IPS DF 4.7 (cell line): Measurements from ENCODE around the gene YOD1.
A peak's percentile ranks its signal among the peaks of the same experiment; 100 is the strongest.
"Not testable (repeated sequence)": the region's sequence is repeated elsewhere in the genome, so short reads cannot be mapped to it uniquely, and the experiment has no call there.

Experiments used
- DNase-seq: peaks from one replicate; pipeline ENCODE4 v3.0.0-alpha.2; 2013; ENCODE audit warnings: low spot score; ENCODE audit errors: extremely low read depth

YOD1 gene

GRCh38 chr1:207049974-207050391 is 1.0 kb downstream of the YOD1 start:
- no peak for DNase-seq

GRCh38 chr1:207049514-207049913 is 1.5 kb downstream of the YOD1 start:
- no peak for DNase-seq

GRCh38 chr1:207049054-207049453 is 2.0 kb downstream of the YOD1 start:
- DNase-seq: no peak

GRCh38 chr1:207048041-207048440 is 3.0 kb downstream of the YOD1 start:
- no peak for DNase-seq

DNA sequence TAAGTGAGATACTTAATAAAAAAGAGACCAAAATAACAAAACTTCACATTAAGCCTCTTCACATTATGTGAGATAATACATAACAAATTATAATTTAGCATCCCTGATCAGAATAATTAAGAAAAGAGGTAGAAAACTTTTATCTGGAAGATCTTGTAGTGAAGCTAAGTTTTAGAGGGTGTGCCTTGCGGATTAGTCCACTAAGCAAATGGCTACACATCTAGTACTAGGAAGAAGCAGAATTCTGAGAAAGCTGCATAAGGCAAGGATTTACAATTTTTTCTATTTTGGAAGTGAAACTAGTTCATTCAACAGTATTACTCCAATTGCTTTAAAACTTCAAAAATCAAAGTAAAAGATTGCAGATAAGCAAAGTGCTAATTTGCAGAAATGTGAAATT is 3.5 kb downstream of the YOD1 start:
- DNase-seq: no peak

DNA sequence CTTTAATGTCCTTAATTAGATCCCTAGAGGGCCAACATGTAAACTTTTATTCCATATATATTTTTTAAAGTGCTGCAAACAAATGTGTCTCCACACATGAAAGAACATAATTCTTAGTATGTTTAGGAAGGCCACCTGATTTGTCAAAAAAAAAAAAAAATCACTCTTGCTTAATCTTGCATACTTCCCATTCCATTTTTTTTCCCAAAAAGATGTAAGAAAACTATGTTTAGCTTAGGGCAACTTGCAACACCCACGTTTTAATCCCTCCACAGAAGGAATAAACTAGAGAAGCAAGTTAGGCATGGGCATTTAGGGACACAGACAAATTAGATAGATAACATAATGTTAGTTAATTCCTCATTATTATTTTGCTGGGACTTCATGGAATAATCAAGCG is 5.6 kb downstream of the YOD1 start:
- DNase-seq: no peak

DNA sequence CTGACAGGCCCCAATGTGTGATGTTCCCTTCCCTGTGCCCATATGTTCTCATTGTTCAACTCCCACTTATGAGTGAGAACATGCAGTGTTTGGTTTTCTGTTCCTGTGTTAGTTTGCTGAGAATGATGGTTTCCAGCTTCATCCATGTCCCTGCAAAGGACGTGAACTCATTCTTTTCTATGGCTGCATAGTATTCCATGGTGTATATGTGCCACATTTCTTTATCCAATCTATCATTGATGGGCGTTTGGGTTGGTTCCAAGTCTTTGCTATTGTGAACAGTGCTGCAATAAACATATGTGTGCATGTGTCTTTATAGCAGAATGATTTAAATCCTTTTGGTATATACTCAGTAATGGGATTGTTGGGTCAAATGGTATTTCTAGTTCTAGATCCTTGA is 9.6 kb downstream of the YOD1 start:
- DNase-seq: not testable (repeated sequence)

DNA sequence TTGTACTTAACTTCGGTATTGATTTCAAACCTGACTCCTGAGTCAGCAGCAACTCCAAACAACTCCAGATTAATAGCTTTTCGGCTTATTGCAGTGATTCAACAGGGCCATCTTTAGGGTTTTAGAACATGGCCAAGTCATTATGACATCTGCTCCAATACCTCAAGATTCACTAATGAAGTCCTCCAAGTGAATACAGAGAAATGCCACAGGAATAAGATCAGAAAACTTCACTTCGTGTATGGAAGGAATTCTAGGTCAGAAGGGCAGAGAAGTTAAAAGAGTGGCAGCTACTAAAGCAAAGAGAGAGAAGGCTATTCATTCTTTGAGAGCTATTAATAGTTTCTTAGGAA is 10.9 kb downstream of the YOD1 start:
- DNase-seq: no peak

- DNase-seq: no peak
These were observed 11.4 kb downstream of the YOD1 start for GRCh38 chr1:207039380-207040180.

- DNase-seq: no peak
These were observed 14.1 kb downstream of the YOD1 start for GRCh38 chr1:207036865-207037264.

- DNase-seq: no peak
These were observed 15.0 kb downstream of the YOD1 start for GRCh38 chr1:207035877-207036551.

GRCh38 chr1:207034998-207035397 is 16.0 kb downstream of the YOD1 start:
- DNase-seq: no peak

- no peak for DNase-seq
These were observed 16.8 kb downstream of the YOD1 start for GRCh38 chr1:207034208-207034607.

DNA sequence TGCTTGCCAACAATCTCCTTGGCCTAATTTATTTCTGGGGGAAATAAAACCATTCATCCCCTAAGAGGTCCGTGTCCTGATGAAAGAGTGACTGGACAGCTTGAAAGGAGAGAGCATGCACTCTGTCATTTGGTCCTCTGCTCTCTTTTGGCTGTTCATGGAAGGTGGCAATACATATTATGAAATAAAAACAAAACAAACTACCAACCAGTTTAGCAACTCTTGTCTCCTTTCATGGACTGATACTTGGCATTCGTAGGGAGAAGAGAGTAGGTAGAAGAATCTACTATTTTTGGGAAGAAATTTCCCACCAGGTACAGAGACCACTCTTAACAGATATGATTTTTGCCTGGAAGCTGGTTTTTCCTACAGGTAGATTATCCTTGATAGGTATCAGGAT is 17.7 kb downstream of the YOD1 start:
- DNase-seq: no peak

GRCh38 chr1:207032528-207033017 is 18.4 kb downstream of the YOD1 start, which contains the start of gene C1orf116:
Gene C1orf116 (minus strand): TSS chr1:207032756. CDS start chr1:207027598, 5,158 bp downstream.
- peak; percentile 94 for DNase-seq

- no peak for DNase-seq
These were observed 19.3 kb downstream of the YOD1 start for GRCh38 chr1:207031632-207032264.

DNA sequence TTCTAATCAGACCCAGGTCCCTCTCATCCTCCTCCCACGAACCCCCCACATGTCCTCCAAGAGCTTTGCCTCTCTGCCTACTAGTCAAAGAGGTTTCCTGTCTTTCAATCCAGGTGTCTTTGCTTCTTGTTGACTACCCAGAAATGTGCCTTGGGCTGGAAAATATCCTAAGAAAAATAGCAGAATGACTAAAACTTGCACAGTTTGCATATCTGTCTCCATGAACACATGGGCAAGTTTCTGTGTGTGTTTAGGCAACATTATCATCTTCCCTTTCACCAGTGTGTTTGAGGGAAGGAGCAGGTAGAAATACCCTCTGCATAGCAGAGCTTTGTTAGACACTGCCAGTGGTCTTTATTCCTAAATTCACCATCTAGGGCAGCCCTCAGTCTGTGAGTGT is 20.0 kb downstream of the YOD1 start:
- no peak for DNase-seq

- no peak for DNase-seq
These were observed 20.4 kb downstream of the YOD1 start for GRCh38 chr1:207030522-207031009.

GRCh38 chr1:207029701-207030521 is 21.1 kb downstream of the YOD1 start:
- no peak for DNase-seq

DNA sequence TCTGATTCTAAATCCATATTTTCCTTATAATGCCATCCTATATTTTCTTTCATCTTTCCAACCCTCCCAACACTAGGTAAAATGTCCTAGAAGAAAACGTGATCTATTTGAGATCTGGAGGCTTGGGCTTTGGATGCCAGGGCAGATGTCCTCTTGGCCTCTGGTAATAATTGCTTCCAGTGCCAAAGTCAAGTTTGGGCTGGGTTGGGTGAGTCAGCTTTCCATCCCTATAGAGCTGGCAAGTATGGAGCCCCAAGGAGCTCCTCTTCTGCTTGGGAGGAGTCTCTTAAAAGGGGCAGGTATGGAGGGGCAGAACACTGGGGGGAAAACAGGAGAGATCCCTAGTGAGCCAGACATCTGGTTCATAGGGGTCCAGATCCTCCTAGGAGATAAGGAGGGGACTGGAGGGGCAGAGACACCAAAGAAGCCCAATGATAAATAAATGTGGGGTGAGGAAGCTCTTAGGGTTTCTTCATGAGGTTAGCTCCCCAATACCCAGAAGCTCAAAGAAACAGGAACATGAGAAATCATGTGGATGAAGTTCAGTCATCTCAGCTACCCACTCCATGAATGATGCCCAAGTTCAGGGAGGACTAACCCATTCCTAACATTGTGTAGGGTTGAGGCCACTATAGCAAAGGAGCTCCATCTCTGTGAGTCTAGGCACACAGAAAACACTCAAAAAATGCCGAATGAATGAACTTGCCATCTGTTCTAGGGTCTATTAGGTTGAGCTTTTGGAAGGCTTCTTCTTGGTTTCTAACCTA is 21.9 kb downstream of the YOD1 start:
- no peak for DNase-seq
